ENCODE measurements around the gene SHPK. TPM values are rescaled to one million over a fixed set of nuclear protein-coding genes. Genes with fewer than 3 reads are reported as not detected.

SHPK gene
- total RNA-seq, 4 donors from 2014 or later, result 5.8 to 83.8 (median 44.9) TPM

DNA sequence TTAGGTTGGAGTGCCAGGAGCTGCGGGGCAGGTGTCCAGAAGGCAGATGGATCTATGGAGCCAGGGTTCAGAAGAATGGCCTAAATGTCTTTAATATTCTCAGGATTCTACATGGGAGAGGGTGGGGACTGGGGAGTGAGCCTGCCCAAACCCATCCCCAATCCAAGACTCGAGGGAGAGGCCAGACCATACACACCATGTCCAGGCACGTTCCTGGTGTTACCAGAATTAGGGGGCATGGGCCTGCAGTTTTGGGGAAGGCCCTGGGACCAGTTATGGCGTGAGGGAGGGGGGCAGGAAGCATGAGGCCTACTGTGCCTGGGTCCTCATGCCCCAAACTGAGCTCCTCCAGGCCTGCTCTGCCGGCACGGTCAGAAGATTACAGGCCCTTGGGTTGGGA, 30.5 kb upstream of the SHPK start:
- H3K9me3 ChIP-seq, result no peaks in the 10 kb centered on the region

GRCh38 chr17:3665834-3666233, 29.8 kb upstream of the SHPK start:
- Histone ChIP-seq H3K27ac (no peak overlapping the region), H3K9me3 (no peaks in the 10 kb centered on the region), H3K4me3 (no peak overlapping the region), H3K36me3 (peaks cover 0 to 39% (median 0%) of the 10 kb centered on the region in 3 donors), H3K4me1 (peaks cover 0 to 30% (median 8%) of the 10 kb centered on the region in 4 donors), H3K27me3 (no peaks in the 10 kb centered on the region)
- TF ChIP-seq POLR2A (IDR thresholded peaks at IDR 0.05) (no peak), CTCF (IDR thresholded peaks at IDR 0.05) (no peak)
- no peak for DNase-seq

More for the DNA sequence above, 30.5 kb upstream of the SHPK start:
- TF ChIP-seq CTCF (IDR thresholded peaks at IDR 0.05) (no peak), POLR2A (IDR thresholded peaks at IDR 0.05) (no peak)
- Histone ChIP-seq H3K4me3 (peak overlapping the region in 2 of 4 donors; percentile 91 to 97), H3K27ac (peak overlapping the region in 1 of 4 donors; percentile 48), H3K36me3 (peaks cover 0 to 32% (median 0%) of the 10 kb centered on the region in 3 donors), H3K27me3 (no peaks in the 10 kb centered on the region), H3K4me1 (peaks cover 0 to 30% (median 8%) of the 10 kb centered on the region in 4 donors)
- no peak for DNase-seq

DNA sequence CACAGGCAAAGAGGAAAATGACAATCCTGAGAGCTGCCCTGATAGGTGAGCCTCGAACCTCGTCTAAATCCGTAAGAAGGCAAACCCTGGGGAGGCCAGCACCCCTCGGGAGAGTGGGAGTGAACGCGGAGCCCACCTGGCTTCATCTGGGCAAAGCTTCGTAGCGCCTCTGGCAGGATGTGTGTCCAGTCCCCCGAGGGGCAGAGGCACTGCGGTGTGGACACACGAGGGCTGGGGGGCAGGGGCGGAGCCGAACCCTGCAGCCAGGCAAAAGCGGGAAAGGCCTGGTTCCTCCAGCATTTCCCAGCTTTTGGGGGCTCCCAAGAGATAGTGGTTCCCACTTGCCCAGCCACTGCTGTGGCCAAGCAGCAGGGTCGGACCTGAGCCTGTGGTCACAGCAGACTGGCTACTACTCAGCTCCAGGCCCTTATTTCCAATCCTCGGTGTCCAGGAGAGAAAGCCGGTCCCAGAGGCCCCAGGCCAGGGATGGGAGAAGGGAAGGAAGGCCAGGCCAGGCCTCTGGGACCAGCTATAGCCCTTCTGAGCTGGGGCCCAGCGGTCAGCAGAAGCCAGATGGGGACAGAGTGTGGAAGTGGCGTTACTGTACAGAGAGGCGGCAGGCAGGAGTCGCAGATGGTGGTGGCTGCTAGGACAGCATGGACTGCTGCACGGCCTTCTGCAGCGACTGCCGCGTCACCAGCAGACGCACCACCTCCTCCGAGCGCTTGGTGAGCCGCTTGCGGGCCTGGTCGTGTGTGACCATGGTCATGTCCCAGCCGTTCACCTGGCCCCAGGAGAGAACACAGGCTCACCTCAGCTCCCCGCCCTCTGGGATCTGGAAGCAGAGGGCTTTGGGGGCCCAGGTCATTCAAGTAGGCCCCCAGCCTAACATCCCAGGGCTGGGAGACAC, 27.3 kb upstream of the SHPK start:
- Histone ChIP-seq H3K9me3 (no peaks in the 10 kb centered on the region), H3K27me3 (no peaks in the 10 kb centered on the region), H3K36me3 (peaks cover 0 to 43% (median 0%) of the 10 kb centered on the region in 3 donors), H3K4me1 (peaks cover 0 to 29% (median 2%) of the 10 kb centered on the region in 4 donors), H3K4me3 (no peak overlapping the region), H3K27ac (no peak overlapping the region)
- DNase-seq, result no peak
- TF ChIP-seq POLR2A (IDR thresholded peaks at IDR 0.05) (no peak), CTCF (IDR thresholded peaks at IDR 0.05) (no peak)

GRCh38 chr17:3660311-3660891, 24.4 kb upstream of the SHPK start:
- Histone ChIP-seq H3K27ac (peak overlapping the region in 3 of 4 donors; percentile 29 to 62 (median 44)), H3K4me3 (no peak overlapping the region), H3K9me3 (no peaks in the 10 kb centered on the region), H3K27me3 (no peaks in the 10 kb centered on the region), H3K36me3 (peaks cover 0 to 49% (median 0%) of the 10 kb centered on the region in 3 donors), H3K4me1 (peaks cover 0 to 16% (median 0%) of the 10 kb centered on the region in 4 donors)
- TF ChIP-seq POLR2A (IDR thresholded peaks at IDR 0.05) (no peak), CTCF (IDR thresholded peaks at IDR 0.05) (no peak)
- no peak for DNase-seq

GRCh38 chr17:3659541-3660111, 23.6 kb upstream of the SHPK start:
- TF ChIP-seq CTCF (IDR thresholded peaks at IDR 0.05), result peak in 1 of 6 experiments; percentile 22
- no peak for TF ChIP-seq POLR2A (IDR thresholded peaks at IDR 0.05)
- peak in 2 of 3 donors; percentile 71 to 75 for DNase-seq
- Histone ChIP-seq H3K9me3 (no peaks in the 10 kb centered on the region), H3K27me3 (no peaks in the 10 kb centered on the region), H3K4me3 (no peak overlapping the region), H3K4me1 (peaks cover 0 to 16% (median 0%) of the 10 kb centered on the region in 4 donors), H3K36me3 (peaks cover 0 to 46% (median 0%) of the 10 kb centered on the region in 3 donors), H3K27ac (peak overlapping the region; percentile 18 to 62 (median 36))
